HCT116 (cell line): ENCODE data around the gene CLSTN1.

ENCODE experiments used
- CBX3 ChIP-seq: IDR thresholded peaks from 2 replicates; pipeline ENCODE4 v1.6.1; 2012; ENCODE audit warnings: low read depth
- CTCF ChIP-seq, 3 experiments: fragments of 200-600 bp in 1 of 3; sonication (generic) in 1 of 3; IDR thresholded peaks in 2 of 3; conservative IDR thresholded peaks in 1 of 3; 2 replicates each; pipeline ENCODE4 v1.5.1; 2012 to 2017; ENCODE audit warnings: low read depth in 2 of 3, low read length in 2 of 3, antibody characterized with exemption in 1 of 3, borderline replicate concordance in 1 of 3, control low read depth in 1 of 3, mild to moderate bottlenecking in 1 of 3, mixed read lengths in 1 of 3, mixed run types in 1 of 3, moderate library complexity in 1 of 3; ENCODE audit not compliant: insufficient read depth in 1 of 3
- ZNF274 ChIP-seq: fragments of 200-500 bp; sonication (Bioruptor generic); IDR thresholded peaks from 2 replicates; pipeline ENCODE4 v1.6.1; 2014; ENCODE audit warnings: mild to moderate bottlenecking, low read depth, low read length, inconsistent platforms

- no peak for TF ChIP-seq CTCF (IDR thresholded peaks at IDR 0.05 in 2 of 3, conservative IDR thresholded peaks at IDR 0.05 in 1 of 3; ENCODE audit: borderline replicate concordance in 1 of 3, insufficient read depth in 1 of 3, low read depth in 2 of 3, low read length in 2 of 3)
- no peak for TF ChIP-seq ZNF274
- TF ChIP-seq CBX3, result no peak
Measured at GRCh38 chr1:9735800-9736199, 88.0 kb downstream of the CLSTN1 start.
